GF-D8 (cell line): ENCODE results near the gene SLC16A11.
"Not testable (repeated sequence)": the region's sequence is repeated elsewhere in the genome, so short reads cannot be mapped to it uniquely, and the experiment has no call there.

ENCODE experiments used
- DNase-seq: peaks from one replicate; lab custom pipeline; 2025; lab: John Stamatoyannopoulos, UW

Gene SLC16A11

GRCh38 chr17:7058831-7059447 is 15.0 kb upstream of the SLC16A11 start:
- no peak for DNase-seq

DNA sequence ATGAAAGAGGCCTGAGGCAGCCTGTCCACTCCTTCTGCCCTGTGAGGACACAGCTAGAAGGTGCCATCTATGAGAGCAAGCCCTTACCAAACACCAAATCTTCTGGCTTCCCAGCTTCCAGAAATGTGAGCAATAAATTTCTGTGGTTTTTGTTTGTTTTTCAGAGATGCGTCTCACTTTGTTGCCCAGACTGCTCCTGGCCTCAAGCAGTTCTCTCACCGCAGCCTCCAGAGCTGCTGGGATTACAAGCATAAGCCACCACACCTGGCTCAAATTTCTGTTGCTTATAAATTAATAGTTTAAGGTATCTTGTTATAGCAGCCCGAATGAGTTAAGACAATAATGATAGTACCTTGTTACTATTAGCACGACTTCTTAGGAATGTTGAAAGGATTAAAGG is 12.5 kb upstream of the SLC16A11 start:
- DNase-seq, result no peak

GRCh38 chr17:7050583-7050982 is 6.7 kb upstream of the SLC16A11 start:
- not testable (repeated sequence) for DNase-seq

DNA sequence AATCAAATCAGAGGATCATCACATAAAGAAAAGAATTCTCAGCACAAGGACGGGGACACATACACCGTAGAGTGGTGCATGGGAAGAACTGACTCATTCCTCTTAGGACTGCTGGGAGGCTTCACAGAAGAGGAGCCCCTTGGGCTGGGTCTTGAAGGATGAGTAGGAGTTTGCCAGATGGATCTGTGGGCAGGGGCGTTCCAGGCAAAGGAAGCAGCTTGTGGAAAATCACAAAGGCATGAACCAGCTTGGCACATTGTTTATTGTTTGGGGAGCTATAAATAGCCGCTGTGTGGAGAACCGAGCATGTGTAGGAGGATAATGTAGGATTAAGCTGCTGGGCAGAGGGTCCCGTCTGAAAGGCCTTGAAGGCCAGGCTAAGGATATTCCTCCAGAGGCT is 5.1 kb upstream of the SLC16A11 start:
- DNase-seq, result no peak

- DNase-seq, result no peak
These were observed 3.7 kb upstream of the SLC16A11 start for GRCh38 chr17:7047566-7047965.

DNA sequence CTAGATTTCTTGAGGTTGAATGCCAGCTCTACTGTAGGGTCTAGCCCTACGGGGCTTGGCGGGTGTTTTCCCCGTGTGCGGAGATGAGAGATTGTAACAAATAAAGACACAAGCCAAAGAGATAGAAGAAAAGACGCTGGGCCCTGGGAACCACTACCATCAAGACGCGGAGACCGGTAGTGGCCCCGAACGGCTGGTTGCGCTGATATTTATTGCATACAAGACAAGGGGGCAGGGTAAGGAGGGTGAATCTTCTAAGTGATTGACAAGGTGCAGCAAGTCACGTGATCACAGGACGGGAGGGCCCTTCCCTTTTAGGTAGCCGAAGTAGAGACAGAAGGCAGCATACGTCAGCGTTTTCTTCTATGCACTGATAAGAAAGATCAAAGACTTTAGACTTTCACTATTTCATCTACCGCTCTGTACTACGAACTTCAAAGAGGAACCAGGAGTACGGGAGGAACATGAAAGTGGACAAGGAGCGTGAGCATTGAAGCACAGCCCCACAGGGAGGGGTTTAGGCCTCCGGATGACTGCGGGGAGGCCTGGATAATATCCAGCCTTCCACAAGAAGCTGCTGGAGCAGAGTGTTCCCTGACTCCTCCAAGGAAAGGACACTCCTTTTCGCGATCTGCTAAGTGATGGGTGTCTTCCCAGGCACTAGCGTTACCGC is 3.0 kb upstream of the SLC16A11 start:
- DNase-seq, result not testable (repeated sequence)

DNA sequence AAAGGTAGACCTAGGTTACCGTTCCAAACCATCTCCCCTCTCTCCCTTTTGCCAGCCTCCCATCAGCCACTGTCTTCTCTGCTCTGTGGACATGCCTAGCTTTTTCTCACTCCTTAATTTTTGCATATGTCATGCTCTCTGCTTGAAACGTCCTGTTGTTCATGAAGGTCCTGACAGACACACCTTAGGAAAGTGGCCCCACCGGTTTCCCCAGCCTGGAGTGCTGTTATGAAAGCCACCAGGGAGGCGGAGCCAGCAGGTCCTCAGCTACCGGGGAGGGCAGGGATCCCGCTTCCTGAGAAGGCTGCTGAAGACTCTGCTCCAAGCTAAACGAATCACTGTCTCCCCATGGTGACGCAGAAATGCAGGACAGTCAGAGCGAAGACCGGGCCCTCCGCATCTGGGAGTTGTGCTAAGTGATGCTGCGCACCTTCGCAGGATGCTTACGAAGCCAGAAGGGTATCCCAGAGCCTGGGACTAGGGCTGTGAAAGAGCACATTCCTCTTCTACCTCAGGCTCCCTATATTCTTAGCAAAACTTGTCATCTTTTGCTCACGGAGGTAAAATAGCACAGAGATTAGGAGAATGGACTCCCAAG is 2.3 kb upstream of the SLC16A11 start:
- no peak for DNase-seq

DNA sequence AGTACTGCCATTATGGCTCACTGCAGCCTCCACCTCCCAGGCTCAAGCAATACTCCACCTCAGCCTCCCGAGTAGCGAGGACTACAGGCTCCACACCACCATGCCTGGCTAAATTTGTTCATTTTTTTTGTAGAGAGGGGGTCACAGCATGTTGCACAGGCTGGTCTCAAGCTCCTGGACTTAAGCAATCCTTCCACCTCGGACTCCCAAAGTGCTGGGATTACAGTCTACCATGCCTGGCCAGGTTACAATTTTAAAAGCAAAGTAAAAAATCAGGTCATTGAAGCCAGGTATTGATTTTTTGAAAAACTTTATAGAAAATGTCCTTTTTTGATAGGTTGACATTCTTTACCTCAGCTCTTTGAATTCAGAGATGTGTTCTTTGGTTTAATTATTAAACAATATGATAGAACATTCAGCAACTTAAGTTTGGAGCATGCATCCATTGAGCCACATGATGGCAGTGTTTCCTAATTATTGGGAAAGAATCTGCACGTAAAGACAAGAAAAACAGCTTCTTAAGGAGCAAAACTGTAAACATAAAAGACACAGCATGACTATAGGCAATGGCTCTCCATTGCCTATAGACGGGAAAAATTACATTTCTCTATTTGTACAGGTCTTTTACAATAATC is 1.7 kb upstream of the SLC16A11 start:
- DNase-seq, result no peak

DNA sequence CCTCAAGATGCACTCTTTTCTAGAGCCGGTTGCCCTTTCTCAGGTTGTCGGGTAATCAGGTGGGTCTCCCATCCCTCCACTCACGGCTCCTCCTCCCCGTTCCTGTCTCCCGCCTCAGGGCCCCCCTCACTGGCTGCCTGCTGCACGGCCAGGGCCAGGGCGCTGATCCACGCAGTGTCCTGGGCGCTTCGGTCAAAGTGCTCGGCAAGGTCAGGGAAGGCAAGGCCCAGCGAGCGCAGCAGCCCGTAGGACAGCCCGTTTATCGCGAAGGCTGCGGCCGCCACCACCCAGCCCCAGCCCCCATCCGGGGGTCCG is 753 bp downstream of the SLC16A11 start:
- no peak for DNase-seq

GRCh38 chr17:7042501-7043181 is 1.3 kb downstream of the SLC16A11 start:
- no peak for DNase-seq

DNA sequence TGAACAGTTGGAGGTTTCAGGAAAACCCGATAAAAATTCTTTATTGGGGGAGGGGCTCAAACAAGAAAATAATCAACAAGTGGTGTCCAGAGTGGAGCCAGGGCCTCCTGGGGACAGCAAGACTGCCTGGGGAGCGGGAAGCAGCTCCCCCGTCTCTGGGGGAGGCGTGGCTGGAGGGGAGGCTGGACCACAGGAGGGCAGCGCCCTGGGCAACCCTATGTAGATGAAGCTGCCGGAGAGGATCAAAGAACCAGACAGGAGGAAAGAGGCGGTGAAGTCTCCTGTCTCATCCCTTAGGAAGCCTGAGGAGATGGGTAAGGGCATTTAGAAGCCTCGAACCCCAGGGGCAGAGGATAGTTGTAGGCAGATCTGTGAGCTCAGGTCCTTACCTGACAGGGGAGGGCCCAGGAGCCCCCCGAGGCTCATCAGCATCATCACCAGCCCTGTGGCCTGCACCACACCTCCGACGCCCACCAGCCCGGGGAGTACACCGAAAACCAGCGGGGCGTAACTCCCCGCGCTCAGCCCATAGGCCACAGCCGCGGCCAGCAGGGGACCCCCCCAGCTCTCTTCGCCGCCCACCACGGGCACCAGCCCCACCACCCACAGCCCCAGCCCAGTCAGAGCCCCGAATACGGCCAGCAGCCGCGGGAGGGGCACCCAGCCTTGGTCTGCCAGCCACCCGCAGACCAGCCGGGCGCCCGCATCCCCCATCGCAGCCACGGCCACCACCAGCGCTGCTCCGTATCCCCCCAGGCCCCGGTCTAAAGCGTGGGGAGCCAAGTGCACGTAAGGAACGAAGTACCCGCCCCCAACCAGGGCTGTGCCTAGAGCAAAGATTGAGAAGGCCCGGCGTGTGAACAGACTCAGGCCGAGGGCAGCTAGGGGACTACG is 2.0 kb downstream of the SLC16A11 start:
- DNase-seq, result no peak

DNA sequence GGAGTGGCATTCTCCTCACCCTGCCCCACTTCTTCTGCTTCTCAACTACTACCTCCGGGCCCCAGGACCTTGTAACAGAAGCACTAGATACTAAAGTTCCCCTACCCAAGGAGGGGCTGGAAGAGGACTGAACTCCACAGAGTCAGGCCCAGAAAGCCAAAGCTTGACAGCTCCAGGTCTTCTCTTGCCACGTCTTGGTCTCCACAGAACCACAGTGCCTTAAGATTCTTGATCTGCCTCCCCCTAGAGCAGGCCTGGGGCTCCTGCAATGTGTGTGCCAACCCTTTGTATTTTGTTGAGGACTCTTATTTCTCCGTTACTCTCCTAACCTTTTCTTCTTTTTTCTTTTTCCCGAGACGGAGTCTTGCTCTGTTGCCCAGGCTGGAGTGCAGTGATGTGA is 4.1 kb downstream of the SLC16A11 start:
- no peak for DNase-seq

- no peak for DNase-seq
These were observed 5.6 kb downstream of the SLC16A11 start for GRCh38 chr17:7038025-7038862.

GRCh38 chr17:7035591-7036368 is 8.1 kb downstream of the SLC16A11 start, which contains the start of gene SLC16A13:
SLC16A13 (plus strand) TSS chr17:7036015; CDS start chr17:7036383, 368 bp downstream.
- DNase-seq, result peak; percentile 81

GRCh38 chr17:7034955-7035590 is 8.8 kb downstream of the SLC16A11 start:
- DNase-seq, result no peak

- peak; percentile 17 for DNase-seq
These were observed 14.2 kb downstream of the SLC16A11 start for GRCh38 chr17:7029659-7030058.

GRCh38 chr17:7029096-7029495 is 14.8 kb downstream of the SLC16A11 start:
- no peak for DNase-seq

- DNase-seq, result no peak
These were observed 16.6 kb downstream of the SLC16A11 start for GRCh38 chr17:7027335-7027734.

GRCh38 chr17:7026471-7027115 is 17.3 kb downstream of the SLC16A11 start:
- DNase-seq, result no peak
